T-helper 1 cell (primary cell): ENCODE data around the gene ZNF407.

Source experiments
- DNase-seq, 5 donors: peaks; one replicate each; pipeline ENCODE4 v3.0.0-alpha.2; 2012 to 2020

Gene ZNF407

DNA sequence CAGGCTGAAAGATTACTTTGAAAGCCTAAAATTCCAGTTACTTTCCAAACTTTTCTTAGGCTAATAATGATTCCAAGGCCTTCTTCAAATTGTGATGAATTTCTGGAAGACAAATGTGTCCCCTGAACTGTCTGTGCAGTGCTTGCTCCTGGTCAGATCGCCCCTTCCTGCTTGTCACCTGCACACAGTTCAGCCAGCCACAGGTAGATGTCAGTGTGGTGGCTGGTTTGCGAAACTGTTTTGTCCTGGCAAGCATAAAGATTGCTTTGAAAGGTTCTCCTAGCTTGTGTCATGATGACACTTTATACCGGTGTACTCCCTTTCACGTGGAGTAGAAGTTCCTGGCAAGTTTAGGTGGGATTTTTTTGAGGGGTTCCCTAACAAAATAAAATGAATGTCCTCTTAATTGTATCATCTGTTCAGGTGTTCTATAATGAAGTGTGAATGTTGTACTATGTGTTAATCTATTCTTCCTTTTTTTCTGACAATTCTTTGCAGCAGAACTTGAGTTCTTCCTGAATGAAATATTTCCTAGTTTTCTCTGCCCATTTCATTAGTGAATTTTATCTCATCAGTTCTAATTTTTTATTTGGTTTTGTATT lies 298.8 kb downstream of the ZNF407 start:
- DNase-seq = peak in 4 of 5 donors; percentile 22 to 41 (median 26)

- no peak for DNase-seq
Observed at GRCh38 chr18:74897971-74898657, 300.4 kb downstream of the ZNF407 start.

DNA sequence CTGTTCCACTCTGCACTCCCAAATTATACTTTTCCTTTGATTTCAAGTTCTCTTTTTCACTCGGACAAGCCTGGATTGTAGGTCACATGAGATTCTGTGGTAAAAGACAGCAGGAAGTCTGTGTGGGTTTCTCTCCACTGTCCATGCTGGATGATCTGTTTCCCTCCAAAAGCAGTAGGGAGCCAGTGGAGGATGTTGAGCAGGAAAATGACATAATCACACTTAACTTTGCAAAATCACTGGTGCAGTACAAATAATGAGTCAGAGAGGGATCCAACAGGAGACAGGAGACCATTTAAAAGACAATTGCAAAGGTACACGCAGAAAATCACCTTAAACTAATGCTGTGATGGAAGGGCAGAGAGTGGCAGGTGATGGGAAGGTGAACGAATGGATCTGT lies 301.3 kb downstream of the ZNF407 start:
- DNase-seq = no peak

- no peak for DNase-seq
Observed at GRCh38 chr18:74899554-74899953, 301.9 kb downstream of the ZNF407 start.

- peak in 1 of 5 donors; percentile 61 for DNase-seq
Observed at GRCh38 chr18:74901362-74902146, 303.9 kb downstream of the ZNF407 start.

DNA sequence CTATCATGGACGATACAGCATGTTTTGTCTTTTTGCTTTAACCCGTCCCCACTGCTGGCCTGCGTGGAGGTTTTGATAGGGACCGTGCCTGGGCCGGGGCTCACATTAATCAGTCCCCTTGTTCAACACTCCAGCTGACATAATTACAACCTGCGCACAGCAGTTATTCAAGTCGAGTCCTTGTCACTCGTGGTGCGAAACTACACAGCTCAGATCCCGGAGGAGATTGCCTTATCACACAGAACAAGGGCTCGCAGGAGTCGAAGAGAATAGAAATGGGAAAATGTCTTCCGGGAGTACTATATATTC lies 304.4 kb downstream of the ZNF407 start:
- no peak for DNase-seq

DNA sequence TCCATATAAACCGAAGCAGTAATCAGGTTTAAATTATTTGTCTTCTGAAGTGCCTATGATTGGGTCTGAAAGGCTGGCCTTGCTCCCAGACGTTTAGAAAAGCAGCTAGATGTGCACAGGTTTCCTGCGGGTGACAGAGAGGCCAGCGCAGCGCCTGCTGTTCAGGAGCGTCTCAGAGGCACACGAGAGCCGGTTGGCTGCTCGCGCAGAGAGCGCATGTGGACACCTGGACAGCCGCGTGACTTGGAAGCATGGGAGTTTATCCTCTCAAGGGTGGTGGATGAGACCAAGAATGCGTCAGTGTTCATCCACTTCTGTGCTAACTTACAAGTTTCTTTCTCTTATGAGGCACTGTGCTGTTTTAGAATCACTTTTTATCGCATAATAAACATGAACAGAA lies 307.6 kb downstream of the ZNF407 start:
- DNase-seq = no peak

DNA sequence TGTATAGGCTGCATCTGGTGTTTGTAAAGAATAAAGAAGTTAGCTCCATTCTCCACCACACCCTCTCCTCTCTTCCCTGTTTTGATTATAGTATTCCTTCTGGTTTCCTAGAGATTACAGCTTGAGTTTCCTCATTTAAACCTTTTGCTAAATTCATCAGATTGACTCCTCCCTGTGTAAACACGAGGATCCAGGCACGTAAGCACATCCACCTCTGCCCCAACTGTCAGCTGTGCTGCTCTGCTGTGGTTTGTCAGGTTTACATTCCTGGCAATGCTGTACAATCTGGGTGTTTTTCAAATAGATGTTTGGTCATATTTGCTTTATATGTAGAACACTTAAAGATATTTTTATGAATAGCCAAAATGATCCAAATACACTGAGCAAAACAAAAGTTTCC lies 308.5 kb downstream of the ZNF407 start:
- no peak for DNase-seq

DNA sequence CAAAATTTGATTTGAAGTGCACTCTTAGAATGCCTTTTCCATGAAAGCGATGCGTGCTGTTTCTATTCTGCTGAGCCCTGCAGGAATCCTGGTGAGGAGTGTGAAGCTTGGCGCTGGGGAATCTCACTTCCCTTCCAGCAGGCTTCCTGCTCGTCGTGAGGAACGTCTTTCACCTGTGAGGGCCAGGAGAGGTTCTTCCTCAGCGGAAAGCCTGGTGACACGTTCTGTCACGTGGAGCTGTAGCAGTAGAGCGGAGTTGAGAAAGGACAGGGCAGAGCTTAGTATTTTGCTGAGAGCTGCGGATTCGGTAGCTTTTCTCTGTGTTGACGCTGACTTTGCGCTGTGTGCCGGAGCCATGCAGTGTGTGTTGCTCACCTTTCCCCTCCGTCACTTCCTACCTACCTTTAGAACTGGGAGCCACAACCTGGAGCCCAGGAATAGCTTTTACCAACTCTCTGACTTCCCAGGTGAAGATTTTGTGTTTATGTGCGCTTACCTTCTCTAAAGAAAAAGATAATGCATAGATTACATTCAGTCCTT lies 316.5 kb downstream of the ZNF407 start:
- DNase-seq = no peak

- no peak for DNase-seq
Observed at GRCh38 chr18:74914648-74915047, 317.0 kb downstream of the ZNF407 start.

GRCh38 chr18:74916773-74917393 lies 319.2 kb downstream of the ZNF407 start:
- DNase-seq = no peak

- no peak for DNase-seq
Observed at GRCh38 chr18:74918276-74918790, 320.7 kb downstream of the ZNF407 start.

- no peak for DNase-seq
Observed at GRCh38 chr18:74921057-74921820, 323.6 kb downstream of the ZNF407 start.

DNA sequence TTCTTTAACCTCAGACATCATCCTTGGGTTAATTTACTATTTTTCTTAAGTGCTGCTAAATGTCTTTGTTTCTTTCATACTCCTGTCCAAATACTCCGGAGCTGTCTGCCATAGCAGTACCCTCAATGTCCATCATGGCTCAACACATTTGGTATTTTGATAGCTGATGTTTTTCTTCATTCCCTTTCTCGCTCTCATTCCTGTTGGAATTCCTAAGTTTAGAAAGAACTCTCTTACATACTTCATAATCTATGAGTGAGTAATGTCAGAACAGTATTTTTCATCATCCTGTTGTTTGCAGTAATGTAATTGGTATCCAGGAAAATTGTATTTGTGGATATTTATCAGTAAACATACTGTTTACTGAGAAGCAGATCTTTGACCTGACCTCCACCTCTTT lies 328.4 kb downstream of the ZNF407 start:
- DNase-seq = no peak

- DNase-seq = no peak
Observed at GRCh38 chr18:74928194-74928968, 330.7 kb downstream of the ZNF407 start.

GRCh38 chr18:74929110-74929509 lies 331.4 kb downstream of the ZNF407 start:
- no peak for DNase-seq

DNA sequence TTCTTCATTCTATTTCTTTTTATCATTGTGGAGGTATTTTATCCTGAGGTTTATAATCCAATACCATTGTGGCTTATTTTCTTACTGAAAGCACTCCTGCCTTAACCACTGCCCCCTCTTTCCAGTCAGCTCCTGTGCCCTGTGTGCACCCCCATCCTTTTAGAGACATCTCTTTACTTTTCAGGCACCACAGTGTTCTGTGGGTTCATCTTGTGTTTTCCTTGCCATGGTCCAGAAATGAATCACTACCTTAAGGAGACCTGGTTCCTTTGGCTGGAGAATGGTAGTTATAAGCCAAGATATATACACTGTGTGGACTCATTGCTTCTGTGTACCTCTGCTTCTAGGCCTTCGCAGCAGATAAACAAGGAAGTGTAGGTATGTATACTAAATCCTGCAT lies 332.9 kb downstream of the ZNF407 start:
- DNase-seq = no peak

DNA sequence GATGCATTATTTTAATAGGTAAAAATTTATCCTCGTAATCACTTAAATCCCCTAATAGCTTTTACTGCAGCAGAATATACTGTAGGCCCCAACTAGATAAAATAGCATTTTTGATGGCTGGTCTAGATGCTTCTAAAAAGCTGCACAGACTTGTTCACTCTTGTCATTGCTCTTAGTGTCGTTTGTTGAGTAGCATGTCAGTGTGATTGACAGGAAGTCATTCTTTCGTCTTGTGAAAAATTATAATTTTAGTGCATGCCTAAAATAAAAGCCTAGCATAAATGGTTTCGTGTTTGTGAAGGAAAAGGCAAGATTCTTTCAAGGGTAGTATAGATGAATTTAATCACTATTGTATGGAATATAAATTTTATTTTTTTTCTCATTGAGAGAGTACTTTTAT lies 336.3 kb downstream of the ZNF407 start:
- no peak for DNase-seq

DNA sequence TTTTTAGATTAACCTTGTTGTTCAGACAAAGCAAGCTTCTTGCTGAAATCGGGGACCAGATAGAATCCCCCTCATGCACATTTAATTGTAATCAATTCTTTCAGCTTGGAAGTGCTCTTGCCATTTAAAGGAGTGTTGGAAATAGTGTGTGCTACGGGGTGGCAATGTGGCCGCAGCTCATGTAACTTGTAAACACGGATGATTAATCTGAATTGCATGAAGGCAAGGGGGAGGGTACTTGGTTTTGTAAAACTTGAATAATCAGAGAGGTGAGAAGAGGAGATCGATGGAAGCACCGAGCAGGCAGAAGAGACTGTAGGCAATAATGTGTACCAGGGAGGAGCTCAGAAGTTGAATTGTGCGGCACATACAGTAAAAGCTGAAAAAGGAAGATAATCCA lies 337.8 kb downstream of the ZNF407 start:
- no peak for DNase-seq

- DNase-seq = no peak
Observed at GRCh38 chr18:74936343-74936742, 338.7 kb downstream of the ZNF407 start.

GRCh38 chr18:74937291-74937690 lies 339.6 kb downstream of the ZNF407 start:
- DNase-seq = no peak

GRCh38 chr18:74940856-74941255 lies 343.2 kb downstream of the ZNF407 start:
- DNase-seq = no peak
